ENCODE measurements around the gene POLR1D.

Gene POLR1D

DNA sequence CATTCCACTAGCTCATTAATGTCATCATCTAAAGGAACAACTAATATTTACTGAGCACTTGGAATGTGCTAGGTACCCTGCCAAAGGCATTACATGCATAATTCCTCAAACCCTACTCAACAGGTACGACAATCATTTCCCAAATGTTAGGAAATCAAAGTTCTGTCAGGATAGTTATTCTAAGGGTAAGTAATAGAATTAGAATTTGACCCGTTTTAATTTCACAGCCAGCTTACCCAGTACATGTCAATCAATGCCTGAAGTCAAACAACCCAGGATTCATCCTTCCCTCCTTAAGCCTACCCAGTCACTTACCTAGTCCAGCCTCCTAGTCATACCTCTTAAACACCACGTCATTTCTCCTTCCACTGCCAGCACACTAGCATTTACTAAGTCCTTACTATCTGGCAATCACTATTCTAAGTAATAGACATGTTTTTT is 3.8 kb upstream of the POLR1D start:
- TF ChIP-seq, protein P1, sequence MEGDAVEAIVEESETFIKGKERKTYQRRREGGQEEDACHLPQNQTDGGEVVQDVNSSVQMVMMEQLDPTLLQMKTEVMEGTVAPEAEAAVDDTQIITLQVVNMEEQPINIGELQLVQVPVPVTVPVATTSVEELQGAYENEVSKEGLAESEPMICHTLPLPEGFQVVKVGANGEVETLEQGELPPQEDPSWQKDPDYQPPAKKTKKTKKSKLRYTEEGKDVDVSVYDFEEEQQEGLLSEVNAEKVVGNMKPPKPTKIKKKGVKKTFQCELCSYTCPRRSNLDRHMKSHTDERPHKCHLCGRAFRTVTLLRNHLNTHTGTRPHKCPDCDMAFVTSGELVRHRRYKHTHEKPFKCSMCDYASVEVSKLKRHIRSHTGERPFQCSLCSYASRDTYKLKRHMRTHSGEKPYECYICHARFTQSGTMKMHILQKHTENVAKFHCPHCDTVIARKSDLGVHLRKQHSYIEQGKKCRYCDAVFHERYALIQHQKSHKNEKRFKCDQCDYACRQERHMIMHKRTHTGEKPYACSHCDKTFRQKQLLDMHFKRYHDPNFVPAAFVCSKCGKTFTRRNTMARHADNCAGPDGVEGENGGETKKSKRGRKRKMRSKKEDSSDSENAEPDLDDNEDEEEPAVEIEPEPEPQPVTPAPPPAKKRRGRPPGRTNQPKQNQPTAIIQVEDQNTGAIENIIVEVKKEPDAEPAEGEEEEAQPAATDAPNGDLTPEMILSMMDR (IDR thresholded peaks at IDR 0.05; ENCODE audit: extremely low read depth, missing control alignments) = no peak
- DNase-seq (ENCODE audit: low spot score) = no peak

DNA sequence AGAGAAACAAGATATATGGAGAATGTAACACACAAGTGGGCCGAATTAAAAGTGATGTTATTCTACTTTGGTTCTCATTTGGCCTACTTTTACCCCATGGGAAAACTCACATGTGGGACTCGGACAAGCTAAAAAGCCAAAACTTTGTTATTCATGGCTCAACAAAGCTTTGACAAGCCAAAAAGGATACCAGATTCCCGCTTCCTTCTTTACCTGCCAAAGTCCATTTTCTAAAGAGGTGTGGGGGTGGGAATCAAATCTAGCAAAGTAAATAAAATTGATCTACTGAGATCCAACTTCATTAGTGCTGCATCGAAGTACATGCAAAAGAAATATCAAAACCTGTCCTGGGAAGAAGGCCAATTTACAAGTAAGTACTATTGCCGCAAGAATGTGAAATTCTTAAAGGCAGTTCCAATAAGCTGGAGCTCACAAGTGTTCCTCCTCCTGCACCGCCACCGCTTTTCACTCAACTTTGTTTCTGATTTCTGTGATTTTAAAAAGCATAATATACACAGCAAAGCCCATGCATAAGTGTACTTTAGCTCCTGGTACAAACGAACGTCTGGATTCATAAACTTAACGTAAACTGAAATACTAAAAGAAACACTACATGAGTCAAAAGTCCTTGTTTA is 2.5 kb upstream of the POLR1D start:
- TF ChIP-seq, protein P1 (IDR thresholded peaks at IDR 0.05; ENCODE audit: extremely low read depth, missing control alignments) = no peak
- DNase-seq (ENCODE audit: low spot score) = no peak

DNA sequence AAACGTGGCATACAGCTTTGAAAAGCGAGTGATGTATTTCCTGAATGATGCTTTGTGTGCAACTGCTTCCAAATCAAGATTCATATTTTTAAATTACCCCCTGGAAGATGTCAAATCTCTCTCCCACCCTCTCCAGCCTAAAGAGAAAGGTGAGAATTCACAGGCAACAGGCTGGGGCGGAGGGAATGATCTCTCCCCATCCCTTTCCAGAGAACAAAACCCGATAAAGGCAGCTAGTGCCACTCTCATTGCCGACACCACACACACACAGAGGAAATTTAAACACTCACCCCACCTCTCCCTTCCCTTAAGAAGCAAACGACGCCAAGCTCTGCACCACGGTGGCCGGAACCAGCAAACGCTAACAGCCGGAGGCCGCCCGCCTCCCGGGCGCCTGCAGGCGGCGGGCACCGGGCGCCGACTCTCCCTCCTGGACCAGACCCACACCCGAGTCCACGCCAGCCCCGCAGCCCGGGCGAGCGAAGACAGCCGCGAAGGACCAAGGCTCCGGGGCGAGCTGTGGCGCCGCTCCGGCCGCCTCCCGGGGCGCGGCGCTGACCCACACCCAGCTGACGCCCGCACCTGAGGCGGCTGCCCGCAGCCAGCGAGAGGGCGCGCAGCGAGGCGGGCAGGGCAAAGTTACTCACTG is 1.8 kb upstream of the POLR1D start:
- TF ChIP-seq, protein P1 (IDR thresholded peaks at IDR 0.05; ENCODE audit: extremely low read depth, missing control alignments) = no peak
- no peak for DNase-seq (ENCODE audit: low spot score)

DNA sequence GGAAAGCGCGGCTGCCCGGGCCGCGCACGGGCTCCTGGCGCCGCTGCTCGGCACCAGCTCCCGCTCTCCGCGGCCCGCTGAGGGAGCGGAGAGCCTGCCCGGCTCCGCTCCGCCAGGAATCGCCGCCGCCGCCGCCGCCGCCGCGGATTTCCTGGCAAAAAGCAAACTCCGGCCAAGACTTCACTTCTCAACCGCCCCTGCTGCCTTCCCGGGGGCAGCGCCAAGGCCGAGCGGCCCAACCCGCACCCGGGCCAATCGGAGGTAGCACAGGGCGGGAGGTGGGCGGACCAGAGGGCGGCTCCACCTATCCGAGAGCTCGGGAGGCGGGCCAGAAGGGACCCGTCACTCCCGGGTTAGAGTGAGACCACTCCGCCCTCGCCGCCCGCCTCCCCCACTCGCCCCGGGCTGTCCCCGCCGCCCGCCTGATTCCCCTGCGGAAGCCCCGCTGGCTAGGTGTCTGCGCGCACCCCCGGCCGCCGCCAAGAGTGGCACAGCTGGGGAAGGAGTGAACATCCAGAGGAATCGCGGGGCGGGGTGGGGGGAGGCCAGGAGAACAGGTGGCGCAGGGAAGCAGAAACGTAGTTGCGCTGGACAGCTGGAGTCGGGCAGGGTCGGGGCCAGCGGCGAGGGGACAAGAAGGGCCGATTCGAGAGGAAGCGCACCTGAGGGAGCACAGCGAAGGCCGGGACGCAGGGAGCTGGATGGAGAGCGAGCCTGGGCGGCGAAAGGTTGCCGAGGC is 1.1 kb upstream of the POLR1D start, which contains the start of gene LNX2:
TSS of gene LNX2 (minus strand) at position 153 of the 739 bp plus-strand sequence. CDS start 38,826 bp downstream, outside the sequence.
- DNase-seq (ENCODE audit: low spot score) = peak; percentile 99
- TF ChIP-seq, protein P1 (IDR thresholded peaks at IDR 0.05; ENCODE audit: extremely low read depth, missing control alignments) = no peak

DNA sequence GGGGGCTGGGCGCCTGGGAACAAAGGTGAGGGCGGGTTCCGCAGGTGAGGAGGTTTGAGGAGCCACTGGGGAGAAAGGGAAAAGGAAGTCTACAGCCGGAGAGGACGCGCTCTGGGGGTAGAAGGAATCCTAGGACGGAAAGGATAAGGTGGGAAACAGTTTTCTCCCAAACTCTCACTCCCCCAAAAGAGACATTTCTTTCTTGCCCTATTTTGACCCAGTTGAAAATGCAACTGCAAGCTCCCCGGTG is 651 bp upstream of the POLR1D start:
- no peak for DNase-seq (ENCODE audit: low spot score)

DNA sequence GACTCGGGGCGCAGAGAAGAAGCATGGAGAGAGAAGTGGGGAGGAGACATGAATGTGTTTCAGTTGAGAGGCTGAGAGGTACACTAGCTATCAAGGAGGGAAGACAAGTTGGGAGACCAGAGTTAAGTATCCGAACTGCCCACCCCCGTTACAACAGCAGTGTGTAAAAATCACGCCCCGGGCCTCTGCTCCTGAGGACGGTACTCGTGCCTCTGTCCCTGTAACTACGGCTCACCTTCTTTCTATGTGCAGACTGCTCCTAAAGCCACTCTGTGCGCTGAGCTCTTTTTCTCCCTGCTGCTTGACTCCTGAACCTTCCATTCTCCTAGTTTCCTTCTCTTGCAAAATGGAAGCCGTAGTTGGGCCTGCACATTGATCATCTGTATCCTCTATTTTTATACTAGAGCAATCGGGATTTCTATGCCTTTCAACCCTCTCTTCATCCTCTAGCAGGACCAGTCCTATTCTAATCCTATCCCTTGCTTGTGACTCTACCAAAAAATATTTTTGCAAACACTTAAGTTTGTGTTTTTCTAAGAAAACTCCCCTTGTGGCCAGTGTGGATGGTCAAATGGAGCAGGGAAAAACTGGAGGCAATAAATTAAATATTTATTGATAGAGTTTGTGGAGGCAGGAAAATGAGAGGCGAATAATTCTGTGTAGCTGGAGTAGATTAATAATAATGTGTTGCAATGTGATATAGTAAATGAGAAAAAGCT is 569 bp downstream of the POLR1D start:
- no peak for DNase-seq (ENCODE audit: low spot score)
- TF ChIP-seq, protein P1 (IDR thresholded peaks at IDR 0.05; ENCODE audit: extremely low read depth, missing control alignments) = no peak

More for the DNA sequence above, 651 bp upstream of the POLR1D start:
- TF ChIP-seq, protein P1 (IDR thresholded peaks at IDR 0.05; ENCODE audit: extremely low read depth, missing control alignments) = no peak
